Liver (tissue), 9 donors: ENCODE results near the gene USH1G. TPM values are rescaled to one million over a fixed set of nuclear protein-coding genes. Genes with fewer than 3 reads are reported as not detected.

Experiments
- DNase-seq: peaks from one replicate; pipeline ENCODE4 v3.0.0-alpha.2; 2017; ENCODE audit warnings: low spot score
- H3K27ac ChIP-seq, 2 donors: one replicate each; pipeline ENCODE4 v1.7.0; 2013; ENCODE audit warnings: inconsistent platforms in 2 of 2, low read length in 2 of 2, control low read depth in 1 of 2, low read depth in 1 of 2, mild to moderate bottlenecking in 1 of 2
- H3K27me3 ChIP-seq, 4 donors: one replicate each; pipeline versions ENCODE4 v1.6.1 to v1.7.0; 2013; ENCODE audit warnings: low read length in 3 of 4, inconsistent platforms in 1 of 4, mild to moderate bottlenecking in 1 of 4, moderate library complexity in 1 of 4; ENCODE audit not compliant: control insufficient read depth in 4 of 4, insufficient read depth in 4 of 4
- H3K36me3 ChIP-seq, 4 donors: one replicate each; pipeline versions ENCODE4 v1.6.1 to v1.7.0; 2013; ENCODE audit warnings: low read length in 3 of 4, mild to moderate bottlenecking in 3 of 4, low read depth in 1 of 4, moderate library complexity in 1 of 4; ENCODE audit not compliant: control insufficient read depth in 4 of 4, insufficient read depth in 3 of 4
- H3K4me1 ChIP-seq, 4 donors: one replicate each; pipeline versions ENCODE4 v1.6.1 to v1.7.0; 2013; ENCODE audit warnings: low read length in 3 of 4, mild to moderate bottlenecking in 3 of 4, moderate library complexity in 1 of 4; ENCODE audit not compliant: control insufficient read depth in 4 of 4, insufficient read depth in 4 of 4
- H3K4me3 ChIP-seq, 3 donors: one replicate each; pipeline versions ENCODE4 v1.6.1 to v1.7.0; 2013; ENCODE audit warnings: low read length in 3 of 3, control low read depth in 1 of 3, low read depth in 1 of 3, mild to moderate bottlenecking in 1 of 3
- H3K9ac ChIP-seq, 2 donors: one replicate each; pipeline ENCODE4 v1.7.0; 2013; ENCODE audit warnings: low read length in 2 of 2, mild to moderate bottlenecking in 2 of 2, moderate library complexity in 2 of 2, control low read depth in 1 of 2, low read depth in 1 of 2
- H3K9me3 ChIP-seq, 4 donors: one replicate each; pipeline versions ENCODE4 v1.6.1 to v1.7.0; 2013; ENCODE audit warnings: low read length in 3 of 4; ENCODE audit not compliant: control insufficient read depth in 4 of 4
- EGR1 ChIP-seq, 2 donors: IDR thresholded peaks; 2 replicates each; pipeline ENCODE4 v1.6.1; 2016 to 2018; ENCODE audit warnings: antibody characterized with exemption in 2 of 2, low read depth in 2 of 2
- FOXA1 ChIP-seq: IDR thresholded peaks from 2 replicates; pipeline ENCODE4 v1.6.1; 2016; ENCODE audit warnings: antibody characterized with exemption
- FOXA2 ChIP-seq: IDR thresholded peaks from 2 replicates; pipeline ENCODE4 v1.6.1; 2016; ENCODE audit warnings: antibody characterized with exemption
- GABPA ChIP-seq, 2 donors: IDR thresholded peaks in 1 of 2; conservative IDR thresholded peaks in 1 of 2; 2 replicates each; pipeline ENCODE4 v1.6.1; 2016; ENCODE audit warnings: antibody characterized with exemption in 2 of 2, mild to moderate bottlenecking in 1 of 2, moderate library complexity in 1 of 2
- HNF4G ChIP-seq: IDR thresholded peaks from 2 replicates; pipeline ENCODE4 v1.6.1; 2016; ENCODE audit warnings: antibody characterized with exemption
- JUND ChIP-seq, 2 donors: IDR thresholded peaks; 2 replicates each; pipeline ENCODE4 v1.6.1; 2016; ENCODE audit warnings: antibody characterized with exemption in 2 of 2
- NR2F2 ChIP-seq: IDR thresholded peaks from 2 replicates; pipeline ENCODE4 v1.6.1; 2016; ENCODE audit warnings: antibody characterized with exemption
- SP1 ChIP-seq: IDR thresholded peaks from 2 replicates; pipeline ENCODE4 v1.6.1; 2018; ENCODE audit warnings: antibody characterized with exemption, mild to moderate bottlenecking
- TAF1 ChIP-seq: conservative IDR thresholded peaks from 2 replicates; pipeline ENCODE4 v1.6.1; 2016; ENCODE audit warnings: antibody characterized with exemption, mild to moderate bottlenecking
- YY1 ChIP-seq: IDR thresholded peaks from 2 replicates; pipeline ENCODE4 v1.6.1; 2016; ENCODE audit warnings: antibody characterized with exemption, mild to moderate bottlenecking
- WGBS: extraction: QIAGEN DNeasy Blood & Tissue Kit; methylation state at CpG from one replicate; pipeline ENCODE4 v1.1.7; 2013; 5-methylcytosine and 5-hydroxymethylcytosine counted together
- polyA plus RNA-seq, 2 donors: library from polyadenylated mRNA; stranded (reverse) in 1 of 2; unstranded in 1 of 2; fragments of 200-250 nt in 1 of 2; fragments of >200 nt in 1 of 2; fragmentation: Nextera tagmentation in 1 of 2; extraction: Ambion mirVana in 1 of 2; gene quantifications; one replicate each; pipeline versions ENCODE4 v1.2.1 to v1.2.3, GENCODE V29; 2013 to 2015
- total RNA-seq, 2 donors: library from RNA; depleted of rRNA; stranded (reverse); fragments of >200 nt; gene quantifications; one replicate each; pipeline ENCODE4 v1.2.3, GENCODE V29; 2014
- TF ChIP-seq, protein P1 (sequence below): IDR thresholded peaks from 2 replicates; pipeline ENCODE4 v1.6.1; 2016; ENCODE audit warnings: antibody characterized with exemption
- TF ChIP-seq, protein P2 (sequence below): IDR thresholded peaks from 2 replicates; pipeline ENCODE4 v1.6.1; 2016; ENCODE audit warnings: antibody characterized with exemption
- TF ChIP-seq, protein P3 (sequence below): fragments of 150-350 bp; IDR thresholded peaks from 2 replicates; pipeline ENCODE4 v1.5.1; 2017; ENCODE audit warnings: improper control_type of control experiment, low read depth, low read length; ENCODE audit not compliant: missing input control
- TF ChIP-seq, protein P4 (sequence below): IDR thresholded peaks from 2 replicates; pipeline ENCODE4 v1.6.1; 2016; ENCODE audit warnings: antibody characterized with exemption
- donor health status: healthy.
- donor health status: healthy.
- donor health status: healthy.
- donor health status: healthy.
- donor health status: healthy.

USH1G gene
- under 1 TPM in 1 of 2 donors, not detected in 1; under 0.01 TPM for total RNA-seq
- not detected for polyA plus RNA-seq

DNA sequence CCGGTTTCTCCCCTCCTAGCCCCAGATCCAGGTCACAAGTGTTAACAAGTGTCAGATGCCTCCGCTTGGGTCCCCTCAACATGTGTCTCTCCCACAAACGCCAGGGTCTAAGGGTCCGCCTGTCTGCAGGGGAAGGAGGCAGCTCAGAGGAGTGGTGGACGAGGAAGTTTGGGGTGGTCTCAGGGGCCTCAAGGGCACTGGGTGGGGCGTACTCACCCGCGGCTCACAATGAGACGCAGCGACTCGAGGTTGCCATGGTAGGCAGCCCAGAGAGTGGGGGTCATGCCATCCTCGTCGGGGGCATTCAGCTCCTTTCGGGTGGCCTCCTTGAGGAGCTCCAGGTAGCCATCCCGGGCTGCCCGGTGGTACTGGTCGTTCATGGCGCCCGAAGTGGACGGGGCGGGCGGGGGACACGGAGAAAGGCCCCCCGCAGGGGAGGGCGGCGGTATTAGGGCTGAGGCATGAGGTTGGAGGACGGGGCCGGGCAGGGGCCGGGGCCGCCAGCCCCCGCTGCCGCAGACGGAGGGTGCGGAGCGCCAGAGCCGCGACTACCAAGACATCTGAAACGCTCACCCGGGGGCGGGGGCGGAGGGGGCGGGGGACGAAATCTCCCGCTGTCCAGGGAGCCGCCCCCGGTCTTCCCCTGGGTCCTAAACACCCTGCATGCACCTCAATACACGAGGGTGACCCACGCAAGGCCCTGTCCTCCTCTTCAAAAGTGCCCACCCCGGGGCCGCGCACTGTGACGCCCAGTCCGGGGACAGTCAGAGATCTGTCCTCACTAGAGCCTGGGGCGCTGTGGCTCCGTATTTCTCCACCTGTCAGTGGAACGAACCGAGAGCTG, at the start of gene USH1G:
Gene USH1G, minus strand, starts transcription at position 562 of the 844 bp plus-strand sequence. Its CDS starts 182 bp downstream, at position 380.
- H3K4me1 ChIP-seq = peaks cover 2 to 8% (median 6%) of the 10 kb centered on the region in 4 donors
- no peak within 1 kb of the TSS for H3K27ac ChIP-seq
- H3K36me3 ChIP-seq = no peaks in the 10 kb centered on the region
- no peak for DNase-seq
- no peak for TF ChIP-seq GABPA (IDR thresholded peaks at IDR 0.05 in 1 of 2, conservative IDR thresholded peaks at IDR 0.05 in 1 of 2)
- no peak for TF ChIP-seq HNF4G
- H3K9me3 ChIP-seq = no peaks in the 10 kb centered on the region
- peaks cover 2 to 10% (median 5%) of the 10 kb centered on the region in 4 donors for H3K27me3 ChIP-seq
- peak within 1 kb of the TSS in 1 of 3 donors; percentile 32 for H3K4me3 ChIP-seq
- H3K9ac ChIP-seq = no peak within 1 kb of the TSS
- 8% methylated on average over 57 of the region's 57 CpGs for WGBS

DNA sequence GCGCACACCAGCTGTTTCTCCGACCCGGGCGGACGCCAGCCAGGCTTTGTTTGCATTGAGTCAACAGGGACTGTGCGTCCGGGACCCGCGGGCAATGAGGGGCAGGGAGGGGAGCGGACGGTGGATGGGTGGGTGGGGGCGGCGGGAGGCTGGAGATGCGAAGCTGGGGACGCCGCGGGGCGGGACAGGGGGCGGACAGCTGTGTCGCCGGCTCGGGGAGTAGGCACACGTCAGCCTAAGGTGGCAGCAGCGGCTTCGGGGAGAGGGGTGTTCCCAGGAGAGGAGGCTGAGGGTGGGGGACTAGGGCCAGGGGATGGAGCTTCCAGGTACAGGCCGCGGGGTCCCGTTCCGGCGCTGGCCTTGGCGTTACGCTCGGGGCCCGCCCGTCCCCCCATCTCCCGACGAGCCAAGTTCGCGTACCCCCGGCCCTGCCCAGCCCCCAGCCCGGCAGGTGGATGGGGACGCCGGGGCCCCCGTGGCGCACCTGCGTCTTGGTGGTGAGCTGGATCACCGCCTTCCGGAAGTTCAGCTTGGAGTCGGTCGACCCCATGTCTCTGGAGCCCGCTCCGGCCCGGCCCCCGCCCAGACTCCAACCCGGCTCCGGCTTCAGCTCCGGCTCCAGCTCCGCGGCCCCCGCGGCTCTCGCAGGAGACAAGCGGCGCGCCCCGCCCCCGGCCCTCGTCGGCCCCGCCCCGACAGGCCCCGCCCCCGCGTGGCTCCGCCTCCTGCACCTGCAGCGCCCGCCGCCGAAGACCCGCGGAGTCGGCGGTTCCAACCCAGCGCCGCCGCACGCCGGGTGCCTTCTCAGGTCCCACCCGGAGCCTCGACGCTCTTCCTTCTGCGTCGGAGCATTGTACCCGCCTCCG, 49.3 kb upstream of the USH1G start, which contains the start of gene HID1:
Gene HID1, minus strand, starts transcription at position 653 of the 866 bp plus-strand sequence. Its CDS starts 103 bp downstream, at position 550.
- peak; percentile 28 for TF ChIP-seq FOXA2
- TF ChIP-seq JUND (IDR thresholded peaks at IDR 0.05) = no peak
- peak within 1 kb of the TSS in 2 of 3 donors; percentile 46 to 65 for H3K4me3 ChIP-seq
- H3K27me3 ChIP-seq = peaks cover 0 to 3% (median 0%) of the 10 kb centered on the region in 4 donors
- peaks cover 4 to 12% (median 5%) of the 10 kb centered on the region in 4 donors for H3K4me1 ChIP-seq
- peak within 1 kb of the TSS; percentile 25 to 28 for H3K27ac ChIP-seq
- no peaks in the 10 kb centered on the region for H3K9me3 ChIP-seq
- H3K36me3 ChIP-seq = no peaks in the 10 kb centered on the region
- DNase-seq = peak; percentile 80
- 3% methylated on average over 95 of the region's 95 CpGs for WGBS
- H3K9ac ChIP-seq = peak within 1 kb of the TSS in 1 of 2 donors; percentile 71

DNA sequence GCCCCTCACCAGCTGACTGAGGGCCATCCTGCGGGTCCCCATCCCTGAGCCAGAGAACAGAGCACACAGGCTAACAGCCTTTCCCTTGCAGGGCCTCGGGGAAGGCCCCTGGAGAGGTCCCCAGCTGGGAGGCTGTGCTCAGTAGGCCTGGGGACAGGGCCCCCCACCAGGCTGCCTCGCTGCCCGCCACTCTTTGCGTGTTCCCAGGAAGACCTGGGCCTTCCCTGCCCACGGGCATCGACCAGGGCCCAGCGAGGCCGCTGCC, 48.7 kb upstream of the USH1G start:
- Histone ChIP-seq H3K4me1 (peaks cover 4 to 12% (median 5%) of the 10 kb centered on the region in 4 donors), H3K27me3 (peaks cover 0 to 3% (median 0%) of the 10 kb centered on the region in 4 donors), H3K9me3 (no peaks in the 10 kb centered on the region), H3K4me3 (peak overlapping the region in 1 of 3 donors; percentile 65), H3K9ac (peak overlapping the region in 1 of 2 donors; percentile 71), H3K27ac (no peak overlapping the region), H3K36me3 (no peaks in the 10 kb centered on the region)
- 15% methylated on average over 9 of the region's 9 CpGs for WGBS
- DNase-seq = no peak
- TF ChIP-seq JUND (IDR thresholded peaks at IDR 0.05) (no peak), NR2F2 (no peak), GABPA (IDR thresholded peaks at IDR 0.05 in 1 of 2, conservative IDR thresholded peaks at IDR 0.05 in 1 of 2) (no peak), FOXA1 (no peak), YY1 (no peak), HNF4G (no peak), FOXA2 (no peak), TAF1 (no peak), EGR1 (IDR thresholded peaks at IDR 0.05; ENCODE audit: low read depth in 2 of 2) (no peak), SP1 (no peak)
- TF ChIP-seq, protein P1, sequence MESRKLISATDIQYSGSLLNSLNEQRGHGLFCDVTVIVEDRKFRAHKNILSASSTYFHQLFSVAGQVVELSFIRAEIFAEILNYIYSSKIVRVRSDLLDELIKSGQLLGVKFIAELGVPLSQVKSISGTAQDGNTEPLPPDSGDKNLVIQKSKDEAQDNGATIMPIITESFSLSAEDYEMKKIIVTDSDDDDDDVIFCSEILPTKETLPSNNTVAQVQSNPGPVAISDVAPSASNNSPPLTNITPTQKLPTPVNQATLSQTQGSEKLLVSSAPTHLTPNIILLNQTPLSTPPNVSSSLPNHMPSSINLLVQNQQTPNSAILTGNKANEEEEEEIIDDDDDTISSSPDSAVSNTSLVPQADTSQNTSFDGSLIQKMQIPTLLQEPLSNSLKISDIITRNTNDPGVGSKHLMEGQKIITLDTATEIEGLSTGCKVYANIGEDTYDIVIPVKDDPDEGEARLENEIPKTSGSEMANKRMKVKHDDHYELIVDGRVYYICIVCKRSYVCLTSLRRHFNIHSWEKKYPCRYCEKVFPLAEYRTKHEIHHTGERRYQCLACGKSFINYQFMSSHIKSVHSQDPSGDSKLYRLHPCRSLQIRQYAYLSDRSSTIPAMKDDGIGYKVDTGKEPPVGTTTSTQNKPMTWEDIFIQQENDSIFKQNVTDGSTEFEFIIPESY = no peak
- TF ChIP-seq, protein P2, sequence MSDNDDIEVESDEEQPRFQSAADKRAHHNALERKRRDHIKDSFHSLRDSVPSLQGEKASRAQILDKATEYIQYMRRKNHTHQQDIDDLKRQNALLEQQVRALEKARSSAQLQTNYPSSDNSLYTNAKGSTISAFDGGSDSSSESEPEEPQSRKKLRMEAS = no peak
- TF ChIP-seq, protein P3, sequence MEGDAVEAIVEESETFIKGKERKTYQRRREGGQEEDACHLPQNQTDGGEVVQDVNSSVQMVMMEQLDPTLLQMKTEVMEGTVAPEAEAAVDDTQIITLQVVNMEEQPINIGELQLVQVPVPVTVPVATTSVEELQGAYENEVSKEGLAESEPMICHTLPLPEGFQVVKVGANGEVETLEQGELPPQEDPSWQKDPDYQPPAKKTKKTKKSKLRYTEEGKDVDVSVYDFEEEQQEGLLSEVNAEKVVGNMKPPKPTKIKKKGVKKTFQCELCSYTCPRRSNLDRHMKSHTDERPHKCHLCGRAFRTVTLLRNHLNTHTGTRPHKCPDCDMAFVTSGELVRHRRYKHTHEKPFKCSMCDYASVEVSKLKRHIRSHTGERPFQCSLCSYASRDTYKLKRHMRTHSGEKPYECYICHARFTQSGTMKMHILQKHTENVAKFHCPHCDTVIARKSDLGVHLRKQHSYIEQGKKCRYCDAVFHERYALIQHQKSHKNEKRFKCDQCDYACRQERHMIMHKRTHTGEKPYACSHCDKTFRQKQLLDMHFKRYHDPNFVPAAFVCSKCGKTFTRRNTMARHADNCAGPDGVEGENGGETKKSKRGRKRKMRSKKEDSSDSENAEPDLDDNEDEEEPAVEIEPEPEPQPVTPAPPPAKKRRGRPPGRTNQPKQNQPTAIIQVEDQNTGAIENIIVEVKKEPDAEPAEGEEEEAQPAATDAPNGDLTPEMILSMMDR = no peak
- TF ChIP-seq, protein P4, sequence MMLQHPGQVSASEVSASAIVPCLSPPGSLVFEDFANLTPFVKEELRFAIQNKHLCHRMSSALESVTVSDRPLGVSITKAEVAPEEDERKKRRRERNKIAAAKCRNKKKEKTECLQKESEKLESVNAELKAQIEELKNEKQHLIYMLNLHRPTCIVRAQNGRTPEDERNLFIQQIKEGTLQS = no peak
